Brain pericyte (primary cell): ENCODE results near the gene OR2A7.
"Not testable (repeated sequence)": the region's sequence is repeated elsewhere in the genome, so short reads cannot be mapped to it uniquely, and the experiment has no call there.

Source experiments
- DNase-seq: peaks from one replicate; pipeline ENCODE4 v3.0.0-alpha.2; 2012; ENCODE audit warnings: low read depth, low spot score

OR2A7 gene

DNA sequence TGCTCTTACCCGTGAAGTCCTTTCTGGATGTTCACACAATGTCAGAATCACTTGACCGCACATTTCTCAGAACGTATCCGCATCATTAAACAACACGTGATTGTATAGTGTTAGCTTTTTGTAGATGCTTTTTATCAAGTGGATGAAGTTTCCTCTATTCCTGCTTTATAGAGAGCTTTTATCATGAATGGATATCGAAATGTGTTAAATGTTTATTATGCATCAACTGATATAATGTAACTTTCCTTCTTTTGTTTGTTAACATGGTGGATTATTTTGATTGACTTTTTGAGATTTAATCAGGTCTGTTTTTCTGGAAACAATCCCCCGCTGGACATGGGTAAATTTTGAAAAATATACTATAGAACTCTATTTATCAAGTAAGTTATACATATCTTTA, at the start of gene OR2A7:
TSS of gene OR2A7 (minus strand) at position 101 of the 400 bp plus-strand sequence. CDS start 5,164 bp downstream, outside the sequence.
- not testable (repeated sequence) for DNase-seq

GRCh38 chr7:144311872-144312469, 47.4 kb upstream of the OR2A7 start, which contains the start of gene OR2A1:
TSS of gene OR2A1 (plus strand) at chr7:144312419. CDS start at chr7:144318125, 5,706 bp downstream.
- not testable (repeated sequence) for DNase-seq

- not testable (repeated sequence) for DNase-seq
These were observed 46.6 kb upstream of the OR2A7 start for GRCh38 chr7:144311218-144311617.

GRCh38 chr7:144309702-144310101, 45.1 kb upstream of the OR2A7 start:
- not testable (repeated sequence) for DNase-seq

DNA sequence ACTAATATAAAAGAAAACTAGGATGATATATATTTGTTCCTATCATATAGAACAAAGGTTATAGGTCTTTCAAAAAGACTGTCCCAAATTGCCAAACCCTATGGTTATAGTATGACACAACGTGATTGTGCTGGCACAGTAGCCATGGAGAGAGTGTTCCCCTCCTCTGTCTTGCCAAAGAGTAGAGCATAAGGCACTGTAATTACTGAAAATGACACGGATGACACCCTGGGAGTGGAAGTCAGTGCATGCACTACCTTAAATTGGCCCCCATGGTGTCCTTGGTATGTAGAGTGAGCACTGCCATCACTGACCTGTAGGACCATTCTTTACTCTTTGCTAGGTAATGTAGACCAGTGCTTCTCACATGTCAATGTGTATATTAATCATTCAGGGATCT, 40.6 kb upstream of the OR2A7 start:
- DNase-seq, result not testable (repeated sequence)

DNA sequence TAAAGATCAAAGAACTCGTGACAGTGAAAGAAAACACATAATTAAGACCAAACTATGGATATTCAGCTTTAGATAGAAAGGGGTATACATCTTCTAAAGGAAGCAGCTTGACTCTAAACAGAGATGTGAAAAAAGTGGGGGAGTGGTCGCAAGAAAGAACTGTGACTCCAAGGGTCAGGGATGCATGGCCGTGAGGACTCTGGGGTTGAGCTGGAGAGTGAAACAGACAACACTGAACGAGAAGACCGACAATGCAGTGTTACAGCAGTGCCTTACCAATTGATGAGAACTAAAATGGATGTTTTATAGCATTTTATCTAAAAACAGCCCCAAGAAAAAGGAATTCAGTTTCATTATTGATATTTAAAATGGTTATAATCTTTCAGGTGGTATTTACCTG, 39.0 kb upstream of the OR2A7 start:
- not testable (repeated sequence) for DNase-seq

GRCh38 chr7:144302578-144303303, 38.1 kb upstream of the OR2A7 start:
- DNase-seq, result not testable (repeated sequence)

DNA sequence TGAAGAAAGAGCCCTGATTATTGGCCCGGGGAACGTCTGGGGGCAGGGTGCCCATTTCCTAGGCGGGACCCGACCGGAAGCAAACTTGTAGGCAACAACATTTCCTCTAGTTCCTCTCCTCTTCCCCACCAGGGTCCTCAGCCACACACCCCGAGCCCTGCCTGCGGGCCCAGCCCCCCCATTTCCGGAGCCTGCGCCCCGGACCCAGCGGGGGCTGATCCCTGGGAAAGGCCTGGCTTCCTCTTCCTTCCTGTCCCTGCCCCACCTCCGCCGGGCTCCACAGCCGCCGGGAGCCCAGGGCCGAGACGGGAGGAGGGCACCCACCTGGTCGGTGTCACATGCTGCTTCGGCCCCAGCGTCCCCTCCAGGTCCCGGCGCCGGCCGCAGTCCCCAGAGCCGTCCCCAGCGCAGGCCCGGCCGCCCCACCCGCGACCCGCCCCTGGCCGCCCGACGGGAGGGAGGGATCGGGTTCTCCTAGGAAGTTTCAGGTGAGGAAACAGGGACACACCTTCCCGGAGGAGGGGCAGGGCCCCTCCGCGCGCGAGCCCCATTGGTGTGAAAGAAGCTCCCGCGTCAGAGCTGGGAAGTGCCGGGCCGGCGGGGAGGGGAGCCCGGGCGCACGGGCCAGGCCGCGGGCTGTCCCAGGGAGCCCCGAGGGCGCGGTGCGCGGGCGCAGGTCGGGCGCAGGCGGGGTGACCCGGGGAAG, 29.4 kb upstream of the OR2A7 start:
- DNase-seq, result not testable (repeated sequence)

- DNase-seq, result not testable (repeated sequence)
These were observed 28.0 kb upstream of the OR2A7 start for GRCh38 chr7:144292384-144293161.

DNA sequence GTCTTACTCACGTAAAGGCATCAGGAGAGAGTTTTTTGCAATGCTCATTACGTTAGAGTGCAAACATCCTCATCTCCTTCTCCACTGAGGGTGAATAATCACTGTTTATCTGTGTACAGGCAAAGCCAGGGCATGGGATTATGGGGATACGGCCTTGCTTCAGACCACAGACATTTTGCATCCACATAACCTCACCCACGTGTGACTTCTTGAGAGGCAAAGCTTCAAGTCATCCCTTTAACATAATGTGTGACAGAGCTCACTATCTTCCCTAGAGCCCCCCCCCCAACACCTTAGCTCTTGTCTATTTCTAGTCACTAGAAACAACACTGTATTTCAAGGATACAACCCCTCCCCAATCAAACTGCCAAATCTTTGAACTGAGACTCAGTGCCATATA, 27.0 kb upstream of the OR2A7 start:
- DNase-seq, result not testable (repeated sequence)

DNA sequence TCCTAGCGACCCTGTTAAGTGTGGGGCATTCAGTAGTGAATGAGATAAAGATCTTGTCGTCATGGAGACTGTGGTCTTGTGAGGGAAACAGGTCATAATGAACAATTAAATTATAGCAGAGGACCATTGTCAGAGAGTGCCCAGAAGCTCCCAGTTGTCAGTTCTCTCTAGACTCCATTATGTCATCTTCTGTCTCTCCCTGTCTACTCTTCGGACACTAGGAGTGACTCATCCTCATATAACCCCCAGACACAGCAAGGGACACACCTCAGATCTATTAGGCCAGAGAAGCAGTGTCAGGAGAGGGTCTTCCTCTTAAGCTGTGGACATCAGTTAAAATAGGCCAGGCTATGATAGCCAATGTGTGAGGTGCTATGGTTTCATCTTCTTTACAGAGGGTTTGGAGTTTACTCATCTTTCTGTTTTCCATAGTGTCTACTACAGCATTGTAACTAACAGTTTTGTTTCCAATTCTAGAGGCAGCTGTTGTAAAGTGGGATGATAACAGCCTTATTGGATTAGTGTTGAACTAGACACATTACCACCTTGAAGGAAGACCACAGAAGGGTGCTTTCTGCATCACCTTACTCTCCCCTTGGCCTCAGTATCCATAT, 22.7 kb upstream of the OR2A7 start:
- DNase-seq, result not testable (repeated sequence)

- DNase-seq, result not testable (repeated sequence)
These were observed 19.1 kb upstream of the OR2A7 start for GRCh38 chr7:144283716-144284115.

DNA sequence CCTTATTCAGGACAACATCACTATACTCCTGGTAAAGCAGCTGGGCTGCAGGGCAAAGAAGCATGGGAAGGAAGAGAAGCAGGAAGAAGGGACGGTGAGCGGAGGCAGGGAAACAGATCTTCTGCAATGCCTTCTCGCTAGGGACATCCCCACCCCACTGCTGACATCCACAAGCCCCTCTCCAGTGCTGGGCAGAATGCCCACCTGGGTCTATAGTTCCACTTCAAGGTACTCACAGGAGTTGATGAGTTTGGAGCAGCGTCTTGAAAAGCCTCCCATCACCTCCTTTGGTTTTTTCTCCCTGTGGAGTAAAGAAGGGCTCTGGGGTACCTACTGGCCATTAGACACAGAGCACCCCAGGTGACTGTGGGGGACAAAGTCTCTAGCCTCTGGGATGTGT, 17.9 kb upstream of the OR2A7 start:
- not testable (repeated sequence) for DNase-seq

- not testable (repeated sequence) for DNase-seq
These were observed 17.4 kb upstream of the OR2A7 start for GRCh38 chr7:144281981-144282380.

GRCh38 chr7:144280010-144280409, 15.4 kb upstream of the OR2A7 start:
- not testable (repeated sequence) for DNase-seq

DNA sequence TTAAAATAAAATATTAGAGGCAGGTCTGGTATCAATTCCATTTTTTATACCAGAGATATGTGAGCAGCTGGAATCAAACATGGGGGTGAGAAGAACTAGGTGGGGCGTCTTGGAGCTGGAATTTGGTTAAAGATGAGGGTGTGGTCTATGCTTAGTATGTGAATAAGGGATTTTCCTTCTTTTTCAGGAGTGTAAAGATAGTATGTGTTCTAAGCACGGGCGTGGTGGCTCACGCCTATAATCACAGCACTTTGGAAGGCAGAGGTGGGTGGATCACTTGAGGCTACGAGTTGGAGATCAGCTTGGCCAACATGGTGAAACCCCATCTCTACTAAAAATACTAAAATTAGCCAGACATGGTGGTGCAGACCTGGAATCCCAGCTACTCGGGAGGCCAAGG, 10.7 kb upstream of the OR2A7 start:
- DNase-seq, result not testable (repeated sequence)

DNA sequence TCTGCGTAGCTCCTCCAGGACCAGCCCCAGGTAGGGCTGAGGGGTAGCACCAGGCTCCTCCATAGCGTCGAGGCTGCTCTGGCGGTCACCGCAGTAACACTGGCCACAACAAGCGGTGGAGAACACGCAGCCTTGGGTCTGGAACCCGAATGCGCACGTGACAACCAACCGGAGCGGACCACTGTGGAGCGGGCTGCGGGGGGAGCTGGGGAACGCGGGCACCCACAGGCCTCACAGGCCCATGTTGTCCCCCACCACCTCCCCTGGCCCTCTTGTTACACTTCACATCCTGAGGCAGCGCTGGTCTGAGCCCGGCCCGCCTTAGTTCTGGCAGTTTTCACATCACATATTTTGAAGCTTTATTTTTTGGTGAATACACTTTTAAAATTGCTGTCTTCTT, 4.6 kb upstream of the OR2A7 start, which contains the start of gene CTAGE8:
TSS of gene CTAGE8 (minus strand) at position 101 of the 400 bp plus-strand sequence. CDS start at position 63, 38 bp downstream.
- DNase-seq, result not testable (repeated sequence)

DNA sequence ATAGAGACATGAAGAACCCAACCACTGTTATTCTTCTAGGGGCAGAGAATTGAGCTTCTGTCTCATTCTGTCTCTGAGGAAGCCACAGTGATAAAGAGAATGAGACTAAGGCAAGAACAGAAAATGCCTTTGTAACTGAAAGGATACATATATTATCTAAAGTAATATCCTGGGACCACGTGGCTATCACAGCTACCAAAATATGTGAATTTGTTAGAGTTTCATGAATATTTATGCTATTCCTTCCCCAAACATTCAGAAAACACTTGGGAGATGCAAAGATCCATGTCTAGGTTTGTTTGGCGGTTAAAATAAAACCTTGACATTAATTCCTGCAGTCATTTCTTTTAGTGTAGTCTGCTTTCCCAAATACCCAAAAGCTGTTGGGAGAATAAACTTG, 2.5 kb downstream of the OR2A7 start:
- DNase-seq, result not testable (repeated sequence)

- DNase-seq, result not testable (repeated sequence)
These were observed 5.5 kb downstream of the OR2A7 start for GRCh38 chr7:144259067-144259466.

DNA sequence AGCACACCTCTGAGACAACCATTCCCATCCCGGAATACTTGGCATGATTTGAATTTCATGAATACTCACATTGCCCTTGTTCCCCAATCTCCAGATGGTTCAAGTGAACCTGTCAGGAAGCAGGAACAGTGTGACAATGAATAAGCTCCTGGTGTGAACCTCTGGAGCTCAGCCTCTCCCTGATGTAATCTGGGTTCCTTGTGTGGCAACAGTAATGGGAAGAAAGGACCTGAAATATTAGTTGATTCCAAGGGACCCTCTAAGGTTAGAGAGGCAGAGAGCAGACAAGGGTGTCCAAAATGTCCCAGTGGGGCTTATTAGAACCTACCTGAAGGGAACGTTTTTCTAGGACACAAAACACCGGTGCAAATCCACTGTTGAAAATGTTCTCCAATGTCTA, 8.5 kb downstream of the OR2A7 start:
- DNase-seq, result no peak

DNA sequence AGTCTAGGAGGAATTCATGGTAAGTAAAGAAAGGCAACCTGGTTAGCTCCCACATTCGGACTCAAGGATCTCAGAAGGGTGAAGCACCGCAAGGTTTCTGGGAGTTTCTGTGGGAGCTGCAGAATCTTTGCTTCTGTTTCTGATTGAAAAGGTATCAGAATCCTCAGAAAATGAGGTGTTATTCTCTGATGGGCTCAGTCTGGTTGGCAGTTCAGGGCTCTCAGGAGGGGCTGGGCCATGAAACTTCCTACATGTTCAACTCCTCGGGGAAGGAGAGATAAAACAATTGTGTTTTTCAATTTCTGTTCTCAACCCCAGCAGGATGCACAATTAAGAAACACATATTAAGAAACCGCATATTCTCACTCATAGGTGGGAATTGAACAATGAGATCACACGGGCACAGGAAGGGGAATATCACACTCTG, 9.1 kb downstream of the OR2A7 start:
- DNase-seq, result no peak
